Measurements from ENCODE around the gene AHI1. TPM values are rescaled to one million over a fixed set of nuclear protein-coding genes. Genes with fewer than 3 reads are reported as not detected.

AHI1 gene
- total and polyA plus RNA-seq, 4 donors, result 5.2 to 51.7 (median 23.8) TPM

- no peak overlapping the region for H3K9ac ChIP-seq (ENCODE audit: insufficient read depth in 1 of 2, low read length in 2 of 2)
- no peak for ATAC-seq (ENCODE audit: insufficient read depth, low FRiP score)
- H3K4me1 ChIP-seq (ENCODE audit: control insufficient read depth in 5 of 5, insufficient read depth in 5 of 5, low read length in 5 of 5), result no peaks in the 10 kb centered on the region
- H3K9me3 ChIP-seq (ENCODE audit: control insufficient read depth in 4 of 4, insufficient read depth in 3 of 4, low read length in 3 of 4), result no peaks in the 10 kb centered on the region
- peaks cover 0 to 4% (median 0%) of the 10 kb centered on the region in 4 donors for H3K36me3 ChIP-seq (ENCODE audit: control insufficient read depth in 4 of 4, insufficient read depth in 4 of 4, low read length in 4 of 4)
- WGBS, 2 donors, result 73 to 88% methylated on average over 2 of the region's 2 CpGs
- no peak for DNase-seq
- TF ChIP-seq CTCF (IDR thresholded peaks at IDR 0.05; ENCODE audit: control extremely low read depth, extremely low read depth), result no peak
- no peaks in the 10 kb centered on the region for H3K27me3 ChIP-seq (ENCODE audit: control insufficient read depth in 3 of 3, insufficient read depth in 3 of 3, low read length in 2 of 3)
- no peak overlapping the region for H3K27ac ChIP-seq (ENCODE audit: low read depth in 1 of 2, low read length in 1 of 2)
- no peak overlapping the region for H3K4me3 ChIP-seq
These were observed 23.2 kb upstream of the AHI1 start for GRCh38 chr6:135520781-135521180.

- DNase-seq (no peak), ATAC-seq (ENCODE audit: insufficient read depth, low FRiP score) (no peak)
- no peak overlapping the region for H3K27ac ChIP-seq (ENCODE audit: low read depth in 1 of 2, low read length in 1 of 2)
- no peaks in the 10 kb centered on the region for H3K9me3 ChIP-seq (ENCODE audit: control insufficient read depth in 4 of 4, insufficient read depth in 3 of 4, low read length in 3 of 4)
- H3K9ac ChIP-seq (ENCODE audit: insufficient read depth in 1 of 2, low read length in 2 of 2), result no peak overlapping the region
- H3K27me3 ChIP-seq (ENCODE audit: control insufficient read depth in 3 of 3, insufficient read depth in 3 of 3, low read length in 2 of 3), result no peaks in the 10 kb centered on the region
- no peaks in the 10 kb centered on the region for H3K4me1 ChIP-seq (ENCODE audit: control insufficient read depth in 5 of 5, insufficient read depth in 5 of 5, low read length in 5 of 5)
- no peak overlapping the region for H3K4me3 ChIP-seq
- TF ChIP-seq CTCF (IDR thresholded peaks at IDR 0.05; ENCODE audit: control extremely low read depth, extremely low read depth), result no peak
- peaks cover 0 to 4% (median 0%) of the 10 kb centered on the region in 4 donors for H3K36me3 ChIP-seq (ENCODE audit: control insufficient read depth in 4 of 4, insufficient read depth in 4 of 4, low read length in 4 of 4)
These were observed 21.8 kb upstream of the AHI1 start for GRCh38 chr6:135519348-135519747.

GRCh38 chr6:135517527-135517926 is 20.0 kb upstream of the AHI1 start:
- no peak overlapping the region for H3K9ac ChIP-seq (ENCODE audit: insufficient read depth in 1 of 2, low read length in 2 of 2)
- no peak for TF ChIP-seq CTCF (IDR thresholded peaks at IDR 0.05; ENCODE audit: control extremely low read depth, extremely low read depth)
- H3K9me3 ChIP-seq (ENCODE audit: control insufficient read depth in 4 of 4, insufficient read depth in 3 of 4, low read length in 3 of 4), result no peaks in the 10 kb centered on the region
- no peaks in the 10 kb centered on the region for H3K27me3 ChIP-seq (ENCODE audit: control insufficient read depth in 3 of 3, insufficient read depth in 3 of 3, low read length in 2 of 3)
- H3K4me1 ChIP-seq (ENCODE audit: control insufficient read depth in 5 of 5, insufficient read depth in 5 of 5, low read length in 5 of 5), result no peaks in the 10 kb centered on the region
- DNase-seq (no peak), ATAC-seq (ENCODE audit: insufficient read depth, low FRiP score) (no peak)
- H3K36me3 ChIP-seq (ENCODE audit: control insufficient read depth in 4 of 4, insufficient read depth in 4 of 4, low read length in 4 of 4), result peaks cover 0 to 4% (median 0%) of the 10 kb centered on the region in 4 donors
- no peak overlapping the region for H3K27ac ChIP-seq (ENCODE audit: low read depth in 1 of 2, low read length in 1 of 2)
- 97% methylated on average over 2 of the region's 2 CpGs for WGBS, 2 donors
- H3K4me3 ChIP-seq, result no peak overlapping the region

GRCh38 chr6:135514706-135515105 is 17.2 kb upstream of the AHI1 start:
- Histone ChIP-seq H3K4me1 (ENCODE audit: control insufficient read depth in 5 of 5, insufficient read depth in 5 of 5, low read length in 5 of 5) (no peaks in the 10 kb centered on the region), H3K9ac (ENCODE audit: insufficient read depth in 1 of 2, low read length in 2 of 2) (no peak overlapping the region), H3K36me3 (ENCODE audit: control insufficient read depth in 4 of 4, insufficient read depth in 4 of 4, low read length in 4 of 4) (peaks cover 0 to 4% (median 0%) of the 10 kb centered on the region in 4 donors), H3K27me3 (ENCODE audit: control insufficient read depth in 3 of 3, insufficient read depth in 3 of 3, low read length in 2 of 3) (no peaks in the 10 kb centered on the region), H3K9me3 (ENCODE audit: control insufficient read depth in 4 of 4, insufficient read depth in 3 of 4, low read length in 3 of 4) (no peaks in the 10 kb centered on the region), H3K4me3 (no peak overlapping the region), H3K27ac (ENCODE audit: low read depth in 1 of 2, low read length in 1 of 2) (no peak overlapping the region)
- DNase-seq, result no peak
- no peak for ATAC-seq (ENCODE audit: insufficient read depth, low FRiP score)
- 72 to 75% methylated on average over 3 of the region's 3 CpGs for WGBS, 2 donors
- no peak for TF ChIP-seq CTCF (IDR thresholded peaks at IDR 0.05; ENCODE audit: control extremely low read depth, extremely low read depth)
